ENCODE data around the gene BTG1.

The BTG1 gene

DNA sequence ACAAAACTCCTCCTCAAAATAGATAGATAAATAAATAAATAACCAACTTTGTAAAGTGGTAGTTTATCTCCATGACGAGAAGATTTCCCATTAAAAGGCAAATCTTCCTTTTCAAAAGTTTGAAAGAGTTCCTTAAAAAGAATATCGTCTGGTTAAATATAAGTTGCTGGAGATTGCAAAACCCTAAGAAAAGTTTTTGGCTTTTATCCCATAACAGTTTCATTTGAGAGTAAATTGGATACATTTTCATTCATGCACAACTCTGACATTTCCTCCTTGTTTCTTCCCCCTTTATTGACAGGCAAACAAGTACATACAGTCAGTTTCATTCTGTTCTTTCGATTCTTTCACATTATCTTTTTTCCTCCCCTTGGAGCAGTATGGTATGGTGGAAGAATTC is 45.4 kb upstream of the BTG1 start:
- no peak for DNase-seq (ENCODE audit: extremely low spot score)
- TF ChIP-seq FOXK2 (IDR thresholded peaks at IDR 0.05) (no peak), FOXA1 (IDR thresholded peaks at IDR 0.05) (no peak), LEF1 (IDR thresholded peaks at IDR 0.05; ENCODE audit: borderline replicate concordance) (no peak), ZNF384 (IDR thresholded peaks at IDR 0.05) (no peak), HDGF (IDR thresholded peaks at IDR 0.05; ENCODE audit: borderline replicate concordance) (no peak), CTBP1 (IDR thresholded peaks at IDR 0.05; ENCODE audit: borderline replicate concordance) (no peak), TARDBP (IDR thresholded peaks at IDR 0.05) (no peak), BHLHE40 (IDR thresholded peaks at IDR 0.05; ENCODE audit: borderline replicate concordance) (no peak), ARNT (IDR thresholded peaks at IDR 0.05) (no peak), FOXM1 (IDR thresholded peaks at IDR 0.05; ENCODE audit: borderline replicate concordance) (no peak), NFRKB (IDR thresholded peaks at IDR 0.05) (no peak), SUZ12 (IDR thresholded peaks at IDR 0.05) (no peak), ELF4 (IDR thresholded peaks at IDR 0.05) (no peak), SP1 (IDR thresholded peaks at IDR 0.05) (no peak), L3MBTL2 (conservative IDR thresholded peaks at IDR 0.05) (no peak)
- TF ChIP-seq, protein P1, sequence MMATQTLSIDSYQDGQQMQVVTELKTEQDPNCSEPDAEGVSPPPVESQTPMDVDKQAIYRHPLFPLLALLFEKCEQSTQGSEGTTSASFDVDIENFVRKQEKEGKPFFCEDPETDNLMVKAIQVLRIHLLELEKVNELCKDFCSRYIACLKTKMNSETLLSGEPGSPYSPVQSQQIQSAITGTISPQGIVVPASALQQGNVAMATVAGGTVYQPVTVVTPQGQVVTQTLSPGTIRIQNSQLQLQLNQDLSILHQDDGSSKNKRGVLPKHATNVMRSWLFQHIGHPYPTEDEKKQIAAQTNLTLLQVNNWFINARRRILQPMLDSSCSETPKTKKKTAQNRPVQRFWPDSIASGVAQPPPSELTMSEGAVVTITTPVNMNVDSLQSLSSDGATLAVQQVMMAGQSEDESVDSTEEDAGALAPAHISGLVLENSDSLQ (IDR thresholded peaks at IDR 0.05), result no peak
- POLR2A ChIA-PET, result no interaction called here
- CTCF ChIA-PET, result no interaction called here

DNA sequence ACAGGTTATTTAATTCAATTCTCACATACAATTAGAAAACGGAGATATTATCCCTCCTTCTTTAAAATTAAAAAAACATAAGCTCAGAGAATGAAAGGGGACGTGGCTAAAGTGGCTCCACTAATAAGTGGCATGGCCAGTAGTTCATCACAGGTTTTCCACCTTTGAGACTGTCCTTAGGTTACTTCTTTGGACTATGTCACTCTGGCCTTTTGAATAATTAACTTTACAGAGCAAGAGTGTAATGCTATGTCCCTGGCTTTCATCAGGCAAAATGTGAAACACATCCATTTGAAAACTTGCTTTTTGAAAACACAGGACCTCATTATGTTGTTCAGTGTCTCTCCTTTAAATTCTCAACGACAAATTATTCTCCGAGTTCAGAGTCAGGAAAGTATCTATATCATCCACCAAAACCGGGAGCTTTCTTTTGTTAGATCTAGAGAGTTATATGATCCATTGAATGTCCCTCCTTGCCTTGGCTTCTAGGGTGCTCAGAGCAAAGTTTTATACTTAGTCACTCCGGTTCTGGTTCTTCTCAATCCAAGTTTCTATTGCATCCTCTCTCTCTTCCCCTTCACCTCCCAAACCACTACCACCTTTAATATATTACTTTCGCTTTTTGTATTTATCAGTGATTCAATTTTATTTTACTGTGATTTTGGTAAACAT is 43.0 kb upstream of the BTG1 start:
- no peak for DNase-seq (ENCODE audit: extremely low spot score)
- POLR2A ChIA-PET, result no interaction called here
- CTCF ChIA-PET, result no interaction called here
- no peak for TF ChIP-seq SP1 (IDR thresholded peaks at IDR 0.05)

DNA sequence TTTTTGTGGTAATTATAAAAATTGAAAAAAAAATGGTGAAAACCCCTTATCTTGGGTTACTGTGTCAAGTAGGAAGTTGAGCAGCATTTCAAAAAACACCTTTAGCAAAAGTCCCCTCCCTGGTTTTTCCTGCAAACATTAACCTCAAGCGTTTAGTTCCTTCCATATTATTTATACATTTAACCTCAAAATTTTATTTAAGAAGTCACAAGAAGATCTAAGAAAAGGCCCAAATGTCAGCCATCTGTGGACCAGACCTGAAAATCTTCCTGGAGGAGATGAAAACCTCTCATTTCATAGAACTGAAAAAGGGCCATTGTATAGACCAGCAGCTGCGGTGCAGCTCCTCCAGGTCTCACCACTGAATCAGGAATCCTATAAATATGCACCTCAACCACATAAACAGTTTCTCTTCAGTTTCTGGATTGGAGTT is 40.4 kb upstream of the BTG1 start:
- POLR2A ChIA-PET, result no interaction called here
- no peak for DNase-seq (ENCODE audit: extremely low spot score)
- CTCF ChIA-PET, result no interaction called here
- TF ChIP-seq SUZ12 (IDR thresholded peaks at IDR 0.05) (no peak), FOXA1 (IDR thresholded peaks at IDR 0.05) (no peak), HDGF (IDR thresholded peaks at IDR 0.05; ENCODE audit: borderline replicate concordance) (no peak), NFRKB (IDR thresholded peaks at IDR 0.05) (no peak)

DNA sequence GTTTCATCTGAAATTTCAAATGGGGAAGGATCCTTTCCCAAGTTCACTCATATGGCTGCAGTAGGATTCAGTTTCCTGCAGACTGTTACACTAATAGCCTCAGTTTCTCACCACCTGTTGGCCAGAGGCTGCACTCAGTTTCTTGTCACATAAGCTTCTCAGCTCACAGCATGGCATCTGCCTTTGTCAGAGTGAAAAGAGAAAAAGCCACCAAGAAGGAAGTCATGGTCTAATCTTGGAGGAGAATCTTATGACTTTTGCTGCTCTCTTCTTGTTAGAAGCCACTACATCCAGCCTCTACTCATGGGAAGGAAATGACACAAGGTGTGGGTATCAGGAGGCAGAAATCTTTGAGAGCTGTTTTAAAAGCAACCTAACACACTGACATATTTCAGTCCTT is 39.4 kb upstream of the BTG1 start:
- CTCF ChIA-PET, result no interaction called here
- no peak for TF ChIP-seq SUZ12 (IDR thresholded peaks at IDR 0.05)
- TF ChIP-seq, protein P1 (IDR thresholded peaks at IDR 0.05), result no peak
- POLR2A ChIA-PET, result no interaction called here
- no peak for DNase-seq (ENCODE audit: extremely low spot score)

DNA sequence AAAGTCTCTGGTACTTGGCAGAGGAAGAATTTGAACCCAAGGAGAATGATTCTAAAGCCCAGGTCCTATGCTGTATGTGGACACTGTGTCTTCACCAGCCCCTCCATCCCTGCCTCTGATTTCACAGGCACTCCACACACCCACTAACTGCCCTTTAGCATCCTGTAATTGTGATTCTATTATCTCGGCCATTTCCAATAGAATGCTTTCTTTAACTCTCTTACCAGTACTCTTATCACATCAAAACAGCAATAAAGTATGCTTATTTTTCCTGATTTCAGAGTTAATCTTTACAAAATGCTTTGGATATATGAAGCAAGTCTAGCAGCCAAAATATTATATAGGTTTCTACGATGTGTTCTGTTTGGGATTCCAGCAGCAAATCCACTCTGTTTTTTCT is 37.9 kb upstream of the BTG1 start:
- CTCF ChIA-PET, result no interaction called here
- DNase-seq (ENCODE audit: extremely low spot score), result no peak
- no peak for TF ChIP-seq L3MBTL2 (conservative IDR thresholded peaks at IDR 0.05)
- TF ChIP-seq BHLHE40 (IDR thresholded peaks at IDR 0.05; ENCODE audit: borderline replicate concordance), result no peak
- POLR2A ChIA-PET, result interaction anchor here (1.0 kb wide), 1 partner anchor 38 kb away, joined by 3 read pairs; the partner anchor contains the start of gene BTG1

DNA sequence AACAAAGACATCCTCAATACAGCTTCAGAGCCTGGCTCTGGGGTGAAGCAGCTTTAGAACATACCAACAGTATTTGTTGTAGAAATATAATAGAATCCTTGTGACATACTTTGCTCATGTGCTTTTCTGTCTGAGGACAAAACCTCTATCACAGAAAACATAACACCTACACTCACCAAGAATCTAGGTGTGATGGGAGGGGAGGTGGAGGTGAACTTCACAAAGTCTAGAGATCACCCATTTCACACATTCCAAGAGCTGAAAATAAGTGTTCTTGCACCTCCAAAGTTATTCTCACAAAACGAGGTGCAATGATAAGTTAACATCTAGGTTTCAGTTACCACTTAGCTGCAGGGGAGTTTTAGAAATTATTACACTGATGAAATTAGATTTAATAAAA is 32.7 kb upstream of the BTG1 start:
- TF ChIP-seq ARNT (IDR thresholded peaks at IDR 0.05) (no peak), BHLHE40 (IDR thresholded peaks at IDR 0.05; ENCODE audit: borderline replicate concordance) (no peak), FOXK2 (IDR thresholded peaks at IDR 0.05) (no peak), CTBP1 (IDR thresholded peaks at IDR 0.05; ENCODE audit: borderline replicate concordance) (no peak), FOXA1 (IDR thresholded peaks at IDR 0.05) (no peak), LEF1 (IDR thresholded peaks at IDR 0.05; ENCODE audit: borderline replicate concordance) (no peak), L3MBTL2 (conservative IDR thresholded peaks at IDR 0.05) (no peak), NFRKB (IDR thresholded peaks at IDR 0.05) (no peak), FOXM1 (IDR thresholded peaks at IDR 0.05; ENCODE audit: borderline replicate concordance) (no peak), TARDBP (IDR thresholded peaks at IDR 0.05) (no peak), SUZ12 (IDR thresholded peaks at IDR 0.05) (no peak), ELF4 (IDR thresholded peaks at IDR 0.05) (no peak)
- TF ChIP-seq, protein P1 (IDR thresholded peaks at IDR 0.05), result no peak
- POLR2A ChIA-PET, result no interaction called here
- DNase-seq (ENCODE audit: extremely low spot score), result no peak
- CTCF ChIA-PET, result no interaction called here

DNA sequence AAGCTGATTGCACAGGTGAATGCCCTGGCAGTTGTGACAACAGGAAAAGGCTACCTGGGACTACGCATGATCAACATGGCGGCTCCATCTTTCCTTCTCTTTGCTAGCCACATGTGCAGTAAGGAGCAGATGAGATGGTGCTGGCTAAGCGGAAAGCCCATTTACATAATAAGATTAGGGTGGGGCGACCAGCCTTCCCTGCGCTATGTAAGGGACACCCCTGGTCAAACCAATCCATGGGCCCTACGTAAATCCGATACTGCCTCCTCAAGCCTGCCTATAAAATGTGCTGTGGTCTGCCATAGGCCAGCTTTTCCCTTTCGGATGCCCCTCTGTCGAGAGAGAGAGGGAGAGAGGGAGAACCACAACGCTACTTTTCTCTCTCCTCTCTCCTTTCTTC is 31.0 kb upstream of the BTG1 start:
- POLR2A ChIA-PET, result no interaction called here
- TF ChIP-seq SP1 (IDR thresholded peaks at IDR 0.05) (no peak), HDGF (IDR thresholded peaks at IDR 0.05; ENCODE audit: borderline replicate concordance) (no peak), FOXA1 (IDR thresholded peaks at IDR 0.05) (no peak), FOXK2 (IDR thresholded peaks at IDR 0.05) (no peak), CTBP1 (IDR thresholded peaks at IDR 0.05; ENCODE audit: borderline replicate concordance) (no peak), ZNF384 (IDR thresholded peaks at IDR 0.05) (no peak), LEF1 (IDR thresholded peaks at IDR 0.05; ENCODE audit: borderline replicate concordance) (no peak), SUZ12 (IDR thresholded peaks at IDR 0.05) (no peak), L3MBTL2 (conservative IDR thresholded peaks at IDR 0.05) (no peak), ARNT (IDR thresholded peaks at IDR 0.05) (no peak), NFRKB (IDR thresholded peaks at IDR 0.05) (no peak), BHLHE40 (IDR thresholded peaks at IDR 0.05; ENCODE audit: borderline replicate concordance) (no peak), FOXM1 (IDR thresholded peaks at IDR 0.05; ENCODE audit: borderline replicate concordance) (no peak), TARDBP (IDR thresholded peaks at IDR 0.05) (no peak), ELF4 (IDR thresholded peaks at IDR 0.05) (no peak)
- TF ChIP-seq, protein P1 (IDR thresholded peaks at IDR 0.05), result no peak
- no peak for DNase-seq (ENCODE audit: extremely low spot score)
- CTCF ChIA-PET, result no interaction called here

Measured in HEK293T (cell line).